GM21529 (cell line): ENCODE results near the gene ITGB2.

ENCODE experiments used
- ATAC-seq: cut with Tn5 transposase; IDR thresholded peaks from one replicate; pipeline ENCODE4 v1.9.1; 2021; ENCODE audit not compliant: unreplicated experiment

Gene ITGB2

DNA sequence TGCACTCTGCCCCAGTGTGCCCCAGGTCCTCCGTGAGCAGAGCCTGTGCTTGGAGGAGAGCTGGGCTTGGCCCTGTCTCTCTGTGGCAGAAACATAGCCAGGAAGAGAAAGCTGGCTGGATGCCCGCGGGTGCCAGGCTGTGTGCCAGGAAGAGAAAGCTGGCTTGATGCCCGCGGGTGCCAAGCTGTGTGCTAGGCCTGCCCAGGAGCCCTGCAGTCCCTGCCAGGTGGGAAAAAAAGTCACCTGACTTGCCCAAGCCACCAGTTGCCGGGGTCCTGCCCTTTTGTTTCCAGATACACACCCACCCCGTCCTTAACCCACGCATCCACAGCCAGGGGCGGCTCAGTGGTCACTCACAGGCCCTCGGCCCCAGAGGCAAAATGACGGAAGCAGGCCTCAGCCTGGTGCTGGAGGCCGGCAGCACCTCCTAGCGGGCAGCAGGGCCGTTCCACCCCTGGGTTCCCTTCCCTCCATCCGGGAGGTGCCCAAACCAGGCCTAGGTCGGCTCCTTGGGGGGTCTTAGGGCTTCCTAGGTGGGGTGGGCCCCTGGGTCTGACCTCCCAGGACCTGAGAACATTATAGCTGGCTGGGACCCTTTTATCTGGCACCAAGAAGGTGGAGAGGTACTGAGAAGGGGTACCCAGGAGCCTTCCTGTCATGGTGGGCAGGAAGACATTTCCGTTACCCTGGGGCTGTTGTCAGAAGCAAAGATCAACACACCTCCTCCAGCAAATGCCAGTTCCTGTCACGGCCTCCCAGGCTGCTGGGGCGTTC, 9.1 kb downstream of the ITGB2 start:
- ATAC-seq: peak; percentile 41

DNA sequence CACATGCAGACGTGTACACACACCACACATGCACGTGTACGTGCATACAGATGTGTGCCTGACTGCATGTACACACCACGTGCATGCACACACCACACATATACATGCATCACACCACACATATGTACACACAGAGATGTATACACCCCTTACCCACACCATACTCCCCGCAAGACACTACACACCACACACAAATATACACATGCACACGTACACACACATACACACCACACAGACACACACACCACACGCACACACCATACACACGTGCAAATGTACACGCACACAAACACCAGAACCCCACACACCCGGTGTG, 9.7 kb downstream of the ITGB2 start:
- no peak for ATAC-seq

DNA sequence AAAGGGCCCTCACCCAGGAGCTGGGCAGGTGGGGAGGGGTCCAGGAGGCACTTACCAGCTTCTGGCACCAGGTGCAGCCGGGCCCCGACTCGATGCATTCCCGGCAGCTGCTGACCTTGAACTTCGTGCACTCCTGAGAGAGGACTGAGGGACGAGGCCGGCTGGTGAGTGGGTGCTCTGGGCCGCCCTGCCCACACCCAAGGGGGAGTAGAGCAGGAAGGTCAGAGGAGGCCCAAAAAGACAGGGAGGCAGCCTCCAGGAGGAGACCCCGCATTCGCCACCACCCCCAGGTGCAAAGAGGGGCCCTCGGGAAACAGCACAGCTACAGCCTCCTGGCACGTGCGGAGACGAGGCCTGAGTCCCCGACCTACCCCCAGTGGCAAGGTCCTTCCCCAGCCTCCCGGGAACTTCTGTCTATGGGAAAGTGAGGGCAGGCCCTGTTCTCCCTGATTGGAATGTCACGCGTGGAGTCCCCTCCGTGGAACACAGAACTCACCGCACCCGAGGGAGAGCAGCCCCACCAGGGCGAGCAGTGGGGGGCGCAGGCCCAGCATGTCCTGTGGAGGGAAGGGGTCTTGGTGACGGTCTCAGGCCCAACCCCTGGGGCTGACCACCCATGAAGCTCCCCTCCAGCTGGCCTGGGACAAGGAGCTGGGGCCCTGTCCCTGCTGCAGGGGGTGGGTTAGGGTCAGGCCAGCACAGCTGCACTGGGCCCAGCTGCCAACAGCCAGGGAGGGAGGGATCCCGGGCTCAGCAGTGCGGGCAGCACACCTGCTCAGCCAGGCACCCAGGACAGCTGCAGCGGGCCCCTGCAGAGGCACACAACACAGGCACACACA, 10.3 kb downstream of the ITGB2 start:
- no peak for ATAC-seq

DNA sequence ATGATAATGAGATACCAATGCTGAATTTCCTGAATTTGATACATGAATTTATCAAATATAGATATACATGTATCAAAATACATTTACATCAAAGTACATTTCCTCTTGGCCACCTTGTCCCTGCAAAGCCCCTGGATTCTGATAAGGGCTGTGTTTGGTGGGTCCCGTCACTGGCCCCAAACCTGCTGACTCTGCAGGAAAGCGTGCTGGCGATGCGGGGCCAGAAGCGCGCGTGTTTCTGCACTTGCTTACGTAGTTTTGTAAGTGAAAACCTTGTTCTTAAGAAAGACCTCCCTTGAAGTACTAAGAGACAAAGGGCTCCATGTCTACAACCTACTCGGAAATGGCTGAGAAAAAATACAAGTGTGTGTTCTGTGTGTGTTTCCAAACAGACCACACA, 11.0 kb downstream of the ITGB2 start:
- no peak for ATAC-seq

DNA sequence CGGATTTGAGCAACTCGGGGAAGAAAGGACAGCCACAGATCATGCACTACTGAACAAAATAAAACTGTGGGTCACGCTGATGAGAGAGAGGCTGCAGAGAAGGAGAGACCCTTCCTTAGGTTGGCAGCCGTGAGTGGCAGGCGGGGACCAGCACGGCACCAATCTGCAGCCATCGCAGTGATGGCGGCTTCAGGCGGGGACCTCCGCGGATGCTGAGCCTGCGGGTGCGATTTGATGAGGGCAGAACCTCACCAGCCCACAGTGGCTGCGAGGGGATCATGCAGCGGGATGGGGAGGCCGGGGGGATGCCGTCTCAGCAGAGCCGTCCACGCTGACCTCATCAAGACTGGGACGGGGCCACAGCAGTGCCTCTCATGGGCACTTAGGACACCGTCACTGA, 11.8 kb downstream of the ITGB2 start:
- ATAC-seq: no peak

DNA sequence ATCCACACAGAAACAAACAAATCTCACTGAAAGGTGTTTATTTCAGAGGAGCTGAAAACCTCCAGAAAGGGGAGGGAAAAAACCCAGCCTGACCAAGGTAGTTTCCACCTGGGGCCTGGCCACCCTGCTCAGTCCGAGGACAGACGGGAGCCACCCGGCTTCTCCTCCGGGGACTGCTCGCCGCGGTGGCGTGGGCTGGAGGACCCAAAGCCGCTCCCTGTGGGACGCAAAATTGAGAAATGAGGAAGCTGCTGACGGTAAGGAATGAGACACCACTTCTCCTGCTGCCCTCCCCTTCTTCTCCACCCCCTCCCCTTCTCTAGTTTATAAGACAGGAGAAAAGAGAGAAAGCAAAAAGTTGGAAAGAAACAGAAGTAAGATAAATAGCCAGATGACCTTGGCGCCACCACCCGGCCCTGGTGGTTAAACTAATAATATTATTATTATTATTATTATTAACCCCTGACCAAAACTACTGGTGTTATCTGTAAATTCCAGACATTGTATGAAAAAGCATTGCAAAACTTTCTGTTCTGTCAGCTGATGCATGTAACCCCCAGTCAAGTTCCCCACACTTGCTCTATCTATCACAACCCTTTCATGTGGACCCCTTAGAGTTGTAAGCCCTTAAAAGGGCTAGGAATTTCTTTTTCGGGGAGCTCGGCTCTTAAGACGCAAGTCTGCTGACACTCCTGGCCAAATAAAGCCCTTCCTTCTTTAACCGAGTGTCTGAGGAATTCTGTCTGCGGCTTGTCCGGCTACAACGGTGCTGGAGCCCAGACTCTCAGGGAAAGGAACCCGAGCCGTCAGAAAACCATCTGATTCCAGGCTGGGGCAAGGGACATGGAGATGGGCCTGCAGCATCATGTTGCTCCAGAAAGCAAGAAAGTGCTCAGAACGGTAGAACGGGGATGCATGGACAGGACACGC, 12.5 kb downstream of the ITGB2 start:
- no peak for ATAC-seq

DNA sequence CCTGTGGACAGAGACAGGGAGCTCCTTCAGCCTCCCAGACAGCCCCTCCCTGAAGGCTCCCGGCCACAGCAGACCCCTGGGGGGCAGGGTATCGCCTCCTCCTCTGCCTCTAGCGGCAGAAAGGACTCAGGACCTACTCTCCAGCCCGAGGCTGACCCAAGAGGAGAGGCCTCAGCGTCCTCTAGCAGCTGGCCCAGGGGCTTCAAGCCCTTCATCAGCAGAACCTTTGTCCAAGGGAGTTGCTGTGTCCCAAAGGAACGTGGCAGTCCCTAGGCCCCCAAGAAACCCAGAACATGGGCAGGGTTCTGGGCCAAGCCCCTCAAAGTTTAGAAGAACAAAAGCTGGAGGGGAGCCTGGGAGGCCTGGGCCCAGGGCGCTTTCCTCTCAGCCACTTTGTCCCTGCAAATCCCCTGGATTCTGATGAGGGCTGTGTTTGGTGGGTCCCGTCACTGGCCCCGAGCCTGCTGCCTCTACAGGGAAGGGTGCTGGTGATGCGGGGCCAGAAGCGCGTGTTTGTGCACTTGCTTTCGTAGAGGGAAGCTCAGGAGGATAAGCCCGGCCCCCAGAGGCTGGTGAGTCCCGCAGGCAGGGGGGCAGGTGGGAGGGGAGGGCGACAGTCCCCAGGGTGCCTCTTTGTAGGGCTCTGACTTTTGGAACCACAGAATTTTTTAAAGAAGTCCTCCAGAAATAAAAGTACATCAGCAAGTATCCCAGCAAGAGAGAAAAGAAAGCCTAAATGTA, 13.3 kb downstream of the ITGB2 start:
- ATAC-seq: no peak

DNA sequence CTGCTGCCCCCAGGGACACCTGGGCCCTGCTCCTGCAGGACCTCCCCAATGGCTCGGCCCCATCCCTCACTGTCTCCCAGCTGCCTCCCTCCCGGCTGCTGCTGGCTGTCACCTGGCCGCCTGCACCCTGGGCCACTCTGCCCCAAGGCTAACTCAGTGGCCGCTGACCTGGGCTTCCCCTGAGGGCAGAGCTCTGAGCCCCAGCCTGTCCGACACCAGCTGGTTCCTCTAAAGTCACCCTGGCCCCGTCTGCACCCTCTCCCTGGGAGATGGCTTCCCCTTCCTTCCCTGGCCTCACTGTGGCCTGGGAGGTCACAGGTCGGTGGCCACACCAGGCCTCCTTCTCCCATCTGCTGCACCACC, 15.0 kb downstream of the ITGB2 start:
- no peak for ATAC-seq

DNA sequence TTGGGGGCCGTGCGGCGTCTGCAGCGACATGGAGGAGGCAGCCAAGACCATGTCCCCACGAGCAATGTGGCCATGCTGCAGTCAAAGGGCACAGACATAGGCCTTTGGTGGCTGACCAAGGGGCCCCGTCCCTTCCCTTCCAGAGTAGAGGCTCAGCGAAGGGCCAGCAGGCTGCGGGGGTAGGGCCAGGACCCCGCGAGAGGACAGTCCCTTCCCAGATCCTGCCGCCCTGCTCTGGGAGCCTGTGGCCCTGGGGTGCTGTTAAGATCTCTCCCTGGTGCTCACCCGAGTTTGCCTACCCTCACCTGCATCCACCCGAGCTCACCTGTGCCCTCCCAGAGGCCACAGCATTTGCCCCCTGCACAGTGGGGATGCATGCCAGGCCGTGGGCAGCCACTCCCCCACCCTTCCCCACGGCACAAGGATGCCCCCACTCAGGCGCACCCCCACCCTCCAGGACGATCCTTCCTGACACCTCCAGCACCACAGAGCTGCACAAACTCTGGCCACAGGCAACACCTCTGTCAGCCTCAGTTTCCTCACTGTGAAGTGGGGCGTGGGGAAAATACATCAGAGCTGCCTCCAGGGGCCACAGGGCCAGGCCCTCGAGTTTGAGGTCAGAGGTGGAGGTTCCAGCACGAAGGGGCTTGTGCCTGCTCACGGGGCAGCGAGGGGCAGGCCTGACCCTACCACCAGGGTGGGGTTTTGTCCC, 15.5 kb downstream of the ITGB2 start:
- ATAC-seq: no peak

DNA sequence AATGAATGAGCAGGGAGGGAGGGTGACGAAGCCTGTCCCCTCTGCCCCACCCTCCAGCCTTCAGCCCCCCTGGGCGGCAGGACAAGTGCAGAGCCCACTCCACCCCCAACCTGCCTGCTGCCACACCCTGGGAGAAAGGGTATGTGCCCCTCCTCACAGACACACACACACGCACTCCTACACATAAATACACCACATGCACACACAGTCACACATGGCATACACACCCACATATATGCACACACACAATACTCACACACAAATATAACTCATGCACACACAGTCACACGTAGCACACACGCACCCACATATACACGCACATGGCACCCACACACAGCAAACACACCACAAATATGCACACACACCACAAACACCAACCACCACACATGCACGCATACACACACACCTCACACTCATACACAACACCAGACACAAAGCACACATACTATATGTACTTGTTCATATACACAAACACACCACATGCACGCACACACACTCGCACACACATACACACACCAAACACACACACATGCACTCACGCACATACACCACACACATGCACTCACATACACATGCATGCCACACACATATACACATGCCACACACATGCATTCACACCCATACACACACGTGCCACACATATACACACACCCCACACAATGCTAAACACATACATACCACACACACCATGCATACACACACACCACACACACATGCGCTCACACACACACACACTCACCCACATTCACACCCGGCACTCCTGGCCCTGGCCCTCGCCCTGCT, 16.4 kb downstream of the ITGB2 start:
- no peak for ATAC-seq

DNA sequence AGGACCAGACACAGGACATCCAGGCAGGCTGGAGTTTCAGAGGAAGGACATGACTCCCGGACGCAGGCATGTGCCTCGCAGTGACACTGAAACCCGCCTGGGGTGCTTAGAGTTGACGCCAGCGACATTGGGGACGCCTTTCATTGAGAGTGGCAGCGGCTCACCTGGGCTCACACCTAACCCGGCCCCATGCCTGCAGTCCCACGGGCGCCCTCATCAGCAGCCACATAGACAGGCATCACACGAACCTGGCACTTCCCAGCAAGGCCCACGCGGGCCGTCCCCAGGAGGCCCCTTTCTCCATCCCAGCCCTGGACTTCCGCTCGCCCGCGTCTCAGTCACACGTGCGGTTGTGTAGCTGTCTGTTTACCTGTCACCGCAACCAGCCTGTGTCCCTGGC, 17.0 kb downstream of the ITGB2 start:
- no peak for ATAC-seq

DNA sequence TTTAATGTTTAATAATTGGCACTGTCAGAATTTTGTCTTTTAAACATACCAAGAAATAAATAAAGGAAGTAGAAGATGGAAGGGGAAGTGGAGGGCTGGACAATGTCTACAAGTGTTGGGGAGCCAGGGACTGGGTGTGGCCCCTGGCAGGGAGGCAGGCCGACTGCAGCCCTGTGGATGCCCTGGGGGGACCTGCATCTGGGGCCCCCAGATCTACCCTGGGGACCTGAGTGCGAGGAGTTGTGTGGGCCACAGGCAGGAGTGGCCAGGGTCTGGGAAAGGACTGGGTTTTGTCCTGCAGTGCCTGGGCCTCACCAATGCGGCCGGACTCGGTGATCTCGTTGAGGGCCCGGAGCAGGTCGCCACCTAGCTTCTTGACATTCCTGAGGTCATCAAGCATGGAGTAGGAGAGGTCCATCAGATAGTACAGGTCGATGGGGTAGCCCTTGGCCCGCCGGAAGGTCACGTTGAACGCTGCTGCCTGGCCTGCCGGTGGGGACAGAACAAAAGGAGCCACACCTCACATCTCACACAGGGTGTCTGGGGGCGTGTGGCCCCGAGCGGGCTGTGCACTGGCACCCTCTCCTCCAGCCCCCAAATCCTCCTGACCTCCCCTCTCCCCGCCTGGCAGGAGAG, 17.5 kb downstream of the ITGB2 start:
- no peak for ATAC-seq

DNA sequence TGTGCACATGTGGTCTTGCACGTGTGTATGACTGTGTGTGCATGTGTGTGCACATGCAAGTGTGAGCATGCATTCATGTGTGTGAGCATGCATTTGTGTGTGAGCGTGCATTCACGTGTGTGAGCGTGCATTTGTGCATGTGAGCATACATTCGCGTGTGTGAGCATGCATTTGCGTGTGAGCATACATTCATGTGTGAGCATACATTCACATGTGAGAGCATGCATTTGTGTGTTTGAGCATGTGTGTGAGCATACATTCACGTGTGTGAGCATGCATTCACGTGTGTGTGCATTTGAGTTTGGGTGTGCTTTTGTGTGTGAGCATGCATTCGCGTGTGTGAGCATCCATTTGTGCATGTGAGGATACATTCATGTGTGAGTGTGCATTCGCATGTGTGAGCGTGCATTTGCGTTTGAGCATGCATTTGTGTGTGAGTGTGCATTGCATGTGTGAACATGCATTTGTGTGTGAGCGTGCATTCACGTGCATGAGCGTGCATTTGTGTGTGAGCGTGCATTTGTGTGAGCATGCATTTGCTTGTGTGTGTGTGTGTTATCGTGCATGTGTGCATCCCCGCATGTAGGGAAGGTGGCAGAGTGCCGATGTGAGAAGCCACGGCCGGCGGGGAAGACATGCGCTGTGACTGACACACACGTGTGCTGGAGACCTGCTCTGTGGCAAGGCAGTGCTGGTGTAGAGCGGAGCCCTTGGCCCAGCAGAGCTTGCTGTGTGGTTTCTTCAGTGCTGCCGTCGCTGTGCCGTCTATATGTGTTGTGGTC, 18.2 kb downstream of the ITGB2 start:
- ATAC-seq: no peak

DNA sequence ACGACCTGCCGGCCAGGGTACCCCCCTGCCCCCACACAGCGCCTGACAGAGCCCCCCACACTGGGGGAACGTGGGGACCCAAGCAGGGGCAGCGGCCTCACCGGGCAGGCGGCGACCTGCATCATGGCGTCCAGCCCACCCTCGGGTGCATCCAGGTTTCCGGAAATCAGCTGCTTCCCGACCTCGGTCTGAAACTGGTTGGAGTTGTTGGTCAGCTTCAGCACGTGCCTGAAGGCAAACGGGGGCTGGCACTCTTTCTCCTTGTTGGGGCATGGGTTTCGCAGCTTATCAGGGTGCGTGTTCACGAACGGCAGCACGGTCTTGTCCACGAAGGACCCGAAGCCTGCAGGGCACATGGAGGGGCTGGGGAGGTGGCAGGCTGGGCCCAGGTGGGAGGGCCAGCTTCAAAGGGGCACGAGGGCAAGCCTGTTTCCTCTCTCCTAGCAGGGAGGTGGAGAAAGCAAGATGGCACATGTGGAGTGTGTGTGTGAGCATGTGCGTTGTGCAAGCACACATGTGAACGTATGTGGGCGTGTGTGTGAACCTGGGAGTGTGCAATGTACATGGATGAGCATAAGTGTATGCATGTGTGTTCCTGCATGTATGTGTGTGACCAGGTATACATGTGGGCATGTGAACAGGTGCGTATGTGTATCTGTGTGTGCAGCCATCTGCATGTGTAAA, 19.2 kb downstream of the ITGB2 start:
- no peak for ATAC-seq

DNA sequence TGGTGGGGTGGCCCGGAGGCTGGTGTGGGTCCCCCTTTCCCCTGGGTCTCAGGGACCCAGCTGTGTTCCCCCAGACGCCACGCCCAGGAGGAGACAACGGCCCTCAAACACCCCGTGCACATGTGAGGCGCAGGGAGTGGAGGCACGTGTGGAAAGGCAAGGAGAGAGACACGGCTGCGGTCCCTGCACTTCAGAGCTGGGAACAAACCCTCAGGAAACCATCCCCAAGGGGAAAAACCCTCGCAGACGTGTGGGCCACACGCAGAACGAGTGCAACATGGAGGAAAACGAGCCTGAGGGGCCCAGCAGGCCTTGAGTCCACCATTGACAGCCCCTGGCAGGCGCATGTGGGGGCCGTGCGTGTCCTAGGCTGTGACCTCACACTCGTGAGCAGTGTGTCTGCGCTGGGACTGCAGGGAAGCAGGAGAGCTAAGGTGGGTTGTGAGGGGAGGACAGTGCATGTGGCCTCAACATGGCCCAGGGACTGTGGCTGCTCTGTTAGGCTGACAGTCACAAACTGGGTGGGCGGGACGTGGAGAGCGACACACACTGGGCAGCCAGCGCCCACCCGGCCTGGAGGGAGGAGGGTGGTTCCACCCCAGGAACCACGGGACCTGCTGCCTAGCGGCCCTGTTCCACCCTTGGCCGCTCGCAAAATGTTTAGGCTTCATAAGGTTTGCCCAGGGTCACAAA, 20.0 kb downstream of the ITGB2 start:
- ATAC-seq: no peak

DNA sequence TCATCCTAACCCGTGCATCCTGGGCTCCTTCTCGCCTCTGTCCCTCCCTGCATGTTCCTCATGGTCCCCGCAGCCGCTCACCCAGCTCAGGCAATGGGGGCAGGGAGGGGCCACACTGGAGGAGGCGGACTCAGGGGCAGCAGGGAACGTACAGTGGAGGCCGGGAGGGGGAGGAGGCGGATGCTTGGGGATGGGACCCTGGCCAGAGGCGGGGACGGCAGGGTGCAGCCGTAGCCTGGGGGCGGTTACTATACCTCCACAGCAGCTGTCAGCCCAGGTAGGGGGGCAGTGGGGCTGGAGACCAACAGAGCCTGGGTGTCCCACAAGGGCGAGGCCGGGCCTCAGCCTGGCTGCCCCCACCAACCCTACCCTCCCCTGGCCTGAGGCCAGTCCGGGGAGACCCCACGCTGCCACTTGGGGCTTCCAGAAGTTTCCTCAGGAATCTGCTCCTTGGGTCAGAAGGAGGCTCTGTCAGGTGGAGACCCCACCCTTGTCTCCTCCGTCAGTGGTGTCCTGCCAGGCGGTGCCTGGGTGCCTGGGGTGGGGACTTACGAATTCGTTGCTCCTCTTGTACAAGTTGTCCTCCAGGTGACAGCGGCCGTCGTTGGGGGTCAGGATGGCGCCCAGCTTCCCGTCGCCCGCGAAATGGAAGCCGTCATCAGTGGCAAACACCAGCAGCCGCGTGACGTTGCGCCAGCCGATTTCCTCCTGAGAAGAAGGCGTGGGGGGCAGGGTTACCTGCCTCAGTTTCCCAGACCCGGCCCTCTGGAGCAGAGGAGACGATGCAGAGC, 20.7 kb downstream of the ITGB2 start:
- ATAC-seq: no peak
